Measurements from ENCODE around the gene SPDYE4.

GRCh38 chr17:8741771-8742170 is 16.6 kb downstream of the SPDYE4 start:
- TF ChIP-seq, protein P1, sequence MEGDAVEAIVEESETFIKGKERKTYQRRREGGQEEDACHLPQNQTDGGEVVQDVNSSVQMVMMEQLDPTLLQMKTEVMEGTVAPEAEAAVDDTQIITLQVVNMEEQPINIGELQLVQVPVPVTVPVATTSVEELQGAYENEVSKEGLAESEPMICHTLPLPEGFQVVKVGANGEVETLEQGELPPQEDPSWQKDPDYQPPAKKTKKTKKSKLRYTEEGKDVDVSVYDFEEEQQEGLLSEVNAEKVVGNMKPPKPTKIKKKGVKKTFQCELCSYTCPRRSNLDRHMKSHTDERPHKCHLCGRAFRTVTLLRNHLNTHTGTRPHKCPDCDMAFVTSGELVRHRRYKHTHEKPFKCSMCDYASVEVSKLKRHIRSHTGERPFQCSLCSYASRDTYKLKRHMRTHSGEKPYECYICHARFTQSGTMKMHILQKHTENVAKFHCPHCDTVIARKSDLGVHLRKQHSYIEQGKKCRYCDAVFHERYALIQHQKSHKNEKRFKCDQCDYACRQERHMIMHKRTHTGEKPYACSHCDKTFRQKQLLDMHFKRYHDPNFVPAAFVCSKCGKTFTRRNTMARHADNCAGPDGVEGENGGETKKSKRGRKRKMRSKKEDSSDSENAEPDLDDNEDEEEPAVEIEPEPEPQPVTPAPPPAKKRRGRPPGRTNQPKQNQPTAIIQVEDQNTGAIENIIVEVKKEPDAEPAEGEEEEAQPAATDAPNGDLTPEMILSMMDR (IDR thresholded peaks at IDR 0.05), result no peak
- TF ChIP-seq POLR2AphosphoS5 (IDR thresholded peaks at IDR 0.05), result no peak
- TF ChIP-seq POLR2A (IDR thresholded peaks at IDR 0.05), result no peak
